GM19463 (cell line): ENCODE results near the gene PLCB2.

Experiments
- ATAC-seq: cut with Tn5 transposase; IDR thresholded peaks from one replicate; pipeline ENCODE4 v1.9.1; 2021; ENCODE audit warnings: mild to moderate bottlenecking, moderate library complexity; ENCODE audit not compliant: unreplicated experiment

The PLCB2 gene

GRCh38 chr15:40239404-40239692 is 68.4 kb downstream of the PLCB2 start:
- ATAC-seq: no peak

DNA sequence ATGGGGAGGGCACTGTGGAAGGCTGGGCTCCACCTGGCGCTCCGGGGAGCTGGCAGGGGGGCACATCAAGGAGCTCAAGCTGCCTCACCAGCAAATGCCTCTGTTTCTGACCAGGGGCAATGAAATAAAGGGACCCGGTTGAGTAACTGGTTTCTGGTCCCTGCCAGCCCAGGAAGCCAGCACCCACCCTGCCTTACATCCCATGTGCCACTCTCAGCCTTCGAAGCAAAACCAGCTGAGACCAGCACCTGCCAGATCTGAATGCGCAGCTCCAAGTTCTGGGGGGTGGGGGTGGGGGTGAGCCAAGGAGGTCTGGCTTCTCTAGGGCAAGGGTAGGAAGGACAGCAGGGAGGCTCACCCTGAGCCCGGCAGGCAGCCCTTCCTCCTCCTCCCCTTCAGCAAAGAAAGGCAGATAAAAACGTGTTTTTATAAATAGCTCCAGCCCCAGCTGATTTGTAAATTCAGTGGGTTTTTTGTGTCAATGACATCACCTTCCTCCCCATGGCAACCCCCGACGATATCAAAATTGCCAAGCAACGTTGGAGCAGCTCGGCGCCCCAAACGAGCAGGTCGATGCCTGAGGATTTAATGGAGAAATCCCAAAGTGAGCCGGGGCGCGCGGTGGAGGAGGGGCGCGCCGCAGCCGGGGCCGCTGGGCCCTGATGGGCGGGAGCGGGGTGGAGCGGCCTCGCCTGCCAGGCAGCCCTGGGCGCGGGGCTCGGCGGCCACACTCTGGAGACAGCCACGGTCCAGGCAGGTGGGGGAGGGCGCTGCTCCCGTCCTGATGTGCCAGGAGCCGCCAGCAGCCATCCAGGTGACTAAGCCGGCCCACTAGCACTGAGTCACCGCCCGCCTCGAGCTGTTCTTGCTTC is 69.0 kb downstream of the PLCB2 start, which contains the start of gene PAK6:
PAK6 (plus strand) TSS at position 532 of the 872 bp plus-strand sequence. CDS start 25,723 bp downstream, outside the sequence.
- ATAC-seq: no peak
